Epithelial cell of proximal tubule (primary cell): ENCODE data around the gene COL4A2. TPM values are rescaled to one million over a fixed set of nuclear protein-coding genes. Genes with fewer than 3 reads are reported as not detected.

Experiments used
- DNase-seq: peaks from one replicate; pipeline ENCODE4 v3.0.0-alpha.2; 2011; ENCODE audit warnings: low read depth
- H3K4me3 ChIP-seq: 2 replicates; pipeline ENCODE4 v1.5.1; 2011; ENCODE audit warnings: low read depth, mild to moderate bottlenecking, low read length
- CTCF ChIP-seq: conservative IDR thresholded peaks from 2 replicates; pipeline ENCODE4 v1.5.1; 2012; ENCODE audit warnings: low read depth, mild to moderate bottlenecking, low read length
- total RNA-seq: library from RNA; depleted of rRNA; stranded (reverse); fragments of >200 nt; gene quantifications from 2 replicates; pipeline ENCODE4 v1.2.3, GENCODE V29; 2015

COL4A2 gene
- total RNA-seq, 1 donor from 2014 or later = 728 TPM

- no peak overlapping the region for H3K4me3 ChIP-seq
- DNase-seq = no peak
- TF ChIP-seq CTCF = no peak
Observed at GRCh38 chr13:110334256-110334655, 27.2 kb downstream of the COL4A2 start.

- H3K4me3 ChIP-seq = no peak overlapping the region
- no peak for DNase-seq
- TF ChIP-seq CTCF = no peak
Observed at GRCh38 chr13:110334841-110335490, 27.9 kb downstream of the COL4A2 start.

- DNase-seq = no peak
- no peak overlapping the region for H3K4me3 ChIP-seq
- TF ChIP-seq CTCF = no peak
Observed at GRCh38 chr13:110336108-110336507, 29.0 kb downstream of the COL4A2 start.

GRCh38 chr13:110336681-110337080 is 29.6 kb downstream of the COL4A2 start:
- no peak for TF ChIP-seq CTCF
- DNase-seq = no peak
- H3K4me3 ChIP-seq = no peak overlapping the region

GRCh38 chr13:110337247-110337646 is 30.2 kb downstream of the COL4A2 start:
- no peak overlapping the region for H3K4me3 ChIP-seq
- DNase-seq = no peak
- TF ChIP-seq CTCF = no peak

- H3K4me3 ChIP-seq = no peak overlapping the region
- no peak for TF ChIP-seq CTCF
- no peak for DNase-seq
Observed at GRCh38 chr13:110338441-110339101, 31.5 kb downstream of the COL4A2 start.

GRCh38 chr13:110339263-110339662 is 32.2 kb downstream of the COL4A2 start:
- H3K4me3 ChIP-seq = no peak overlapping the region
- no peak for DNase-seq
- no peak for TF ChIP-seq CTCF
